HuH-7 (cell line): ENCODE measurements around the gene TBC1D3B.
"Not testable (repeated sequence)": the region's sequence is repeated elsewhere in the genome, so short reads cannot be mapped to it uniquely, and the experiment has no call there.

Experiments
- DNase-seq: peaks from one replicate; pipeline ENCODE4 v3.0.0; 2011; ENCODE audit warnings: low spot score

The TBC1D3B gene

DNA sequence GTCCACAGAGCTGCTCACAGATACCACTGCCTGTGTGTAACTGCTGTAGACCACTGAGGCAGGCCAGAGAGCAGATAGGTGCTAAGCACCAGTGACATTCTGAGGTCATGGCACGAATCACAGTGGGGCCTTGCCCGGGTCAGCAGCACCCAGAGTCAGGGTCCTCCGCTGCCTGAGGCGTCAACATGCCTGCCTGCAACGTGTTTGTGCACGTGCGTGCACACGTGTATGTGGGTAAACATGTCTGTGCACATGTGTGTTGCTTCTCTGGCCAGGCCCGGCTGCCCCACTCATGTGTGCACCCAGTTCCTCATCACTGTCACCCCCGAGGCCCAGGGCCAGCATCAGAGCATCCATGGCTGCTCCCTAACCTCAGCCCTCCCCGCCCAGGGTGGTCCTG is at the start of gene TBC1D3B:
TBC1D3B (minus strand) TSS at position 101 of the 400 bp plus-strand sequence. CDS start 1,586 bp downstream, outside the sequence.
- DNase-seq: not testable (repeated sequence)

DNA sequence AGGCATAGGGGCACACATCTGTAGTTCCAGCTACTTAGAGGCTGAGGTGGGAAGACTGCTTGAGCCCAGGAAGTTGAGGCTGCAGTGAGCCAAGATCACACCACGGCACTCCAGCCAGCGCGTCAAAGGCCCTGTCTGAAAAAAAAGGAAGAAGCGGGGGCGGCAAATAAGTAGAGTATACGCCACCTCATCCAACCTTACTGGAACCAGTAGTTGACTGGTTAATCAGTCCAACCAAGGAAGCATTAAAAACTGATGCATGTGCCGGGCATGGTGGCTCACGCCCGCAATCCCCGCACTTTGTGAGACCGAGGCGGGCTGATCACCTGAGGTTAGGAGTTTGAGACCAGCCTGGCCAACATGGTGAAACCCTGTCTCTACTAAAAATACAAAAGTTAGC is 46.5 kb upstream of the TBC1D3B start:
- DNase-seq: not testable (repeated sequence)

GRCh38 chr17:36221581-36222100 is 45.2 kb upstream of the TBC1D3B start:
- not testable (repeated sequence) for DNase-seq

DNA sequence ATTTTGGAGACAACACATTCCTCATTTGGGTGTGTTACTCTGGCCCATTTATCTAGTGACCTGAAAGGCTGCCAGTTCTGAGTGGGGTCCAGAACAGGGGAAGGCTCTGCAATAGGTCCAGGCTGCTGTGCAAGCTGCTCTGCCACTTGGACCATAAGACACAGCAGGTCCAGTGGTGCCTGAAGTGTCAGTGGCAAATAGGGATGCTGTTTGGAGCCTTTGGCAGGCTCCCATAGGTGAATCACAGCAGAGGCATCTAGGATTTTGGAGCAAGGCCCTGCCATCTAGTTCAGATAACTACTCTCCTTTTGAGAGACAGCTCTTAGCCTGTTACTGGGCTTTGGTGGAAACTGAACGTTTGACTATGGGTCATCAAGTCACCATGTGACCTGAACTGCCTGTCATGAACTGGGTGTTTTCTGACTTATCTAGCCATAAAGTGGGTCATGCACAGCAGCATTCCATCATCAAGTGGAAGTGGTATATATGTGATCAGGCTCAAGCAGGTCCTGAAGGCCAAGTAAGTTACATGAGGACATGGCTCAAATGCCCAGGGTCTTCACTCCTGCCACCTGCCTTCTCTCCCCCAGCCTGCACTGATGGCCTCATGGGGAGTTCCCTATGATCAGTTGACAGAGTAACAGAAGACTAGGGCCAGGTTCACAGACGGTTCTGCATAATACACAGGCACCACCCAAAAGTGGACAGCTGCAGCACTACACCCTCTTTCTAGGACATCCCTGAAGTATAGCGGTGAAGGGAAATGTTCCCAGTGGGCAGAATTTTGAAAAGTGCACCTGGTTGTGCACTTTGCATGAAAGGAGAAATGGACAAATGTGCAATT is 44.5 kb upstream of the TBC1D3B start:
- DNase-seq: not testable (repeated sequence)

- DNase-seq: not testable (repeated sequence)
These were observed 43.1 kb upstream of the TBC1D3B start for GRCh38 chr17:36219556-36219955.

DNA sequence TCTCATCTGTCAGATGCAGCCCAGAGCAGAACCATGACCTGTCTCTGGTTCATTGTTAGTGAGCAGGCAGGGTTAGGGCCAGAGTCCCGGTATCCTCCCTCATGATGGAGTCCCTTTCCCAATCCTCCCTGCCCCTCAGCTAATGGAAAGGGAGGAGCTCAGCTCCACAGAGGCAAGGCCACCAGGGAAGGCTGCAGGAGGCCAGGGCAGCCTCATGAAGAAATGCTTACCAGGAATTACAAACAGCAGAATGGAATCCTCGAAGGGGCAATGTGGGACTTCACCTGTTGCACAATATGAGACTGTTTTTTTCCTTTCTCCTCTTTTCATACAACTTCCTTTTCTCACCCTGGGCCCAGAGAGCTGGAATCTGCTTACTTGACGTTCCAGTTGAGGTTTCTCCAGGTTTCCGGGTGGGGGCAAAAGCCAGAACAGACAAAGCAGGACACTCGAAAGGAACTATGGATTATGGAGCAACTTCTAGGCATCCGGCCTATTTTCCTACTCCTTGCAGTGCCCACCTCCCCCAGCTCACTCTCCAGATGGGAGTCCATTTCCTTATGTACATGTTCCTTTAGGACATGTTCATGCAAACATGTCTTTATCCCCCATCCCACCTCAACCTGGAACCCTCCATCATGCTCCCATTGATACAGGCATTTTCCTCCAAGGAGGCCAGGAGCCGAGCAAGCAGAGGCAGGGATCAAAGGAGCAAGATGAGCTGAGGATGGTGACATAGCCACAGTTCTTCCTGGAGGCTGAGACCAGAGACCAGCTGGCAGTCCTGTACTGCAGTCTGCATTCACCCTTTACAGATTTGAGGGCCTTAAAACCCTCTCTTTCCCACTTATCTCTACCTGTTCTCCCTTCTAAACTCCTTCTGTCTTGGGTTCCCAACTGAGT is 39.2 kb upstream of the TBC1D3B start:
- not testable (repeated sequence) for DNase-seq

- no peak for DNase-seq
These were observed 38.5 kb upstream of the TBC1D3B start for GRCh38 chr17:36214918-36215317.

GRCh38 chr17:36213695-36214094 is 37.3 kb upstream of the TBC1D3B start:
- no peak for DNase-seq

- DNase-seq: no peak
These were observed 36.5 kb upstream of the TBC1D3B start for GRCh38 chr17:36212966-36213365.

DNA sequence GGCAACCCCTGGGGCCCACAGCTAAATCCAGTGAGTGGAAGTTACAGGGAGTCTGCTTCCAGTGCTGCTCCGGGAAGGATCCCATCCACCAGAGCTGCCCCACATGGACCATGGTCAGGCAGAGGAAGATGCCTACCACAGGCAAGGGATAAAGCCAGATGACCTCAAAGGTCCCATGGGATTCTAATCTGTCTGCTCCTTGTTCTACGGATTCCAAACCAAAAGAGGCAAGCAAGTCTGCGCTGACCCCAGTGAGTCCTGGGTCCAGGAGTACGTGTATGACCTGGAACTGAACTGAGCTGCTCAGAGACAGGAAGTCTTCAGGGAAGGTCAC is 35.8 kb upstream of the TBC1D3B start:
- no peak for DNase-seq

DNA sequence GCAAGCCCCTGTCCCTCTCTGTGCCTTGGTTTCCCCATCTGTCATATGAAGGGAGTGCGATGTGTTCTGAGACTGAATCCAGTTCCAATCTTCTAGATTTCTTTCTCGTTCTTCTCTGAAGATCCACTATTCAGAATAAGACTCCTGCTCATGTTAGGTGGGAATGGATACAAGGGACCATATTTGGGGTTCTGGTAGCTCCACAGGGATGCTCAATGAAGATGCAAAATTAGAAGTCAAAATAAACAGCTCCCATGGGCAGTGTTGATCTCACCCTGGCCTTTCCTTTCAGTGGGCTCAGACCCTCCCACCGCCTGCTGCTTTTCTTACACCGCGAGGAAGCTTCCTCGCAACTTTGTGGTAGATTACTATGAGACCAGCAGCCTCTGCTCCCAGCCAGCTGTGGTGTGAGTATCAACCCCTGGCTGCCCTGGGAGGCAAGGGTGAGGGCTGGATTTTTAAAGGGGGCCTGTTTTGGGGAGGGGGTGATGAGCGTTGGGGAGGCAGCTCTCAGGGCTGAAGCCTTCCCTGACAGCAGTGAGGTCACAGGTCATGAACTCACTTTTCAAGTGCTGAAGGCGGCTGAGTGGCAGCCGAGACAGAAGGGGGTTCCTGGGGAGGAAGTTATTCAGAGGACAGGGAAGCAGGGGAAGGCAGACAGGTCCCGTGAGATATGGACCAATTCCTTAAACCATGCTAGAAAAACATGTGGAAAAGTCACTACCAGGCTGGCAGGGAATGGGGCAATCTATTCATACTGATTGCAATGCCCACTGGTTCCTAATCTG is 35.2 kb upstream of the TBC1D3B start:
- not testable (repeated sequence) for DNase-seq

DNA sequence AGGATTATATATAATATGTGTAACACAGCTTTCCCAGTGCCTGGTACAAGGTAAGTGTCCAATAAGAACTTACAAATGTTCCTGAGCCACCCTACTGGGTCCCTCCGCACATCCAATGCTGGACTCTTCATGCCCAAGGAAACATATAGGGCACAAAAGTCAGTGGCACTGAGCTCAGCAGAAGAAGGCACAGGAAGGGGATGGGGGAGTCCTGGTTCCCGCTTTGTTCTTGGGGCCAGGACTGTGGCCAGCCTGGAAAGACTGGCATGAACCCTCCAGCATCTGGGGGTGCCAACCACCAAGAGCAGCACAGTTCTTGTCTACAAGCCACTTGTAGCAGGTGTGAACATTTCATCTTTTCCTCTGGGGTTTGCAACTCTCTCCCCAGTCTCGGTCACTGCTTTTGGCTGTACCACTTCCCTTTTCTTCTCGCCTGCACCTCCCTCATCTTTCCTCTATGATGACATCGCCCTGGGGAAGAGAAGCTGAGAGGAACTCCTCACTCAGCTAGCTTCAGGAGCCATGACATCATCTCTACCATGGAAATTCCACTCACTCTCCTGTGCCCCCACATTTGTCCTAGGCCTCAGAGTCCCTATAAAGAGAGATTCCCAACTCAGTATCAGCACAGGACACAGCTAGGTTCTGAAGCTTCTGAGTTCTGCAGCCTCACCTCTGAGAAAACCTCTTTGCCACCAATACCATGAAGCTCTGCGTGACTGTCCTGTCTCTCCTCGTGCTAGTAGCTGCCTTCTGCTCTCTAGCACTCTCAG is 34.2 kb upstream of the TBC1D3B start, which contains the start of gene CCL4L2:
CCL4L2 (plus strand) TSS at position 625 of the 773 bp plus-strand sequence.
- not testable (repeated sequence) for DNase-seq

DNA sequence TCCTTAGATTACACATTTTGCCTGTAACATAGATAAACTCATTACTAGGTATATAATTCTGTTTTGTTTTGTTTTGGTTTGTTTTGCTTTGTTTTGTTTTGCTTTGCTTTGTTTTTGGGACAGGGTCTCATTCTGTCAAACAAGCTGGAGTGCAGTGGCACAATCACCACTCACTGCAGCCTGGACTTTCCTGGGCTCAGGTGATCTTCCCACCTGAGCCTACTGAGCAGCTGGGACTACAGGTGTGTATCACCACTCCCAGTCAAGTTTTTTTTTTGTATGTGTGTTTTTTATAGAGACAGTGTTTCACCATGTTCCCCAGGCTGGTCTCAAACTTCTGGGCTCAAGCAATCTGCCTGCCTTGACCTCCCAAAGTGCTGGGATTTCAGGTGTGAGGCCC is 33.1 kb upstream of the TBC1D3B start:
- DNase-seq: no peak

DNA sequence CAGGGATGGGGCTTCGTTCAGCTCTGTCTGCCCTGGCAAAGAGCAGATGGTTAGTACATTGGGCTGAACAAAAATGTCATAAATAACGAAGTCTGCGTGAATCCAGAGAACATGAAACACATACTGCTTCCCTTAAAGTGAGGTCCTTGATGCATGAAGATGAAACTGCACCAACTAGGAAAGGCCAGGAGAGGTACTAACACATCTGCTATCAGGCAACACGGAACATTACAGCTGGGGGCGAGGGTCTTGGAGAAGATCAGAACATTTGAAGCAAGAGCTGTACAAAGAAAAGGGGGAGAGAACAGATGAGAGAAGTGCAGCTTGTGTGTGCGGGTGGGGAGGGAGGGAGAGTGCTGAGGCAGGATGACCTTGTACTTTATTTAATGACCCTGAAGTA is 30.9 kb upstream of the TBC1D3B start:
- not testable (repeated sequence) for DNase-seq

- DNase-seq: not testable (repeated sequence)
These were observed 30.0 kb upstream of the TBC1D3B start for GRCh38 chr17:36206486-36206821.

DNA sequence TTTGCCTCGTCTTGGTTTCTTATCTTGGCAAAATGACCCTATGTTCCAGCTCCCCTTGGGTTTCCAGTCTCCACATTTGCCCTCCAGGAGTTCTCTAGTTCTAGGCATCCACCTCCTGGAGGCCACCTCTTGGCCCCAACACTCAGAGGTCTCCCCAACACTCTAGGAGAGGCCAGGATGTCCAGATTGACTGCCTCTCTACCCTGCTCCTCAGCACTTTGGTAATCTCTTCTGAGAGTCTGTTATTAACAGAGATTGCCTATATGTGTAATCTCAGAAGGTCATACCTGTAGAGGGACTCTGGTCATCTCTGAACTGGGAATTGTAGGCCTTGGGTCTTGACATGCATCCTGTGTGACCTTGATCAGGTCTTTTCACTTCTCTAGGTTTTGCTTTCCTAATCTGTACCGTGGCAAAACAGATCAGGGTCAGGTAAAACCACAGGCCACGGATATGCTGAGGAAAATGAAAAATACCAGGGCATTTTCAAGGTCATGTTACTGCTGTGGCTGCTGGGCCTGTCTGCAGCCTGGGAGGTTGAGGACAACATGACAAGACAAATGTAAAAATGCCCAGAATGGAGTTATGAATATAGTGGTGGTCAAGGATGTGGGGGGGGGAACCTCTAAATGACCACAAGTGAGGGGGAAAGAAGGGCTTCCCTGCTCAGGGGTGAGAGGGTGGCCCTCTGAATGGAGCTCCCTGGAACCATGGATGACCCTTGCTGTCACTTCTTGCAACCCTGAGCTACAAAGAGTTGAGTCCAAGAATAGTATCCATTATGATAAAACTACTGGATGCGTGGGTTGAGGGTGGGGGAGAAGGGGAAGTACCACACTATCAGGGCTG is 29.4 kb upstream of the TBC1D3B start:
- no peak for DNase-seq

DNA sequence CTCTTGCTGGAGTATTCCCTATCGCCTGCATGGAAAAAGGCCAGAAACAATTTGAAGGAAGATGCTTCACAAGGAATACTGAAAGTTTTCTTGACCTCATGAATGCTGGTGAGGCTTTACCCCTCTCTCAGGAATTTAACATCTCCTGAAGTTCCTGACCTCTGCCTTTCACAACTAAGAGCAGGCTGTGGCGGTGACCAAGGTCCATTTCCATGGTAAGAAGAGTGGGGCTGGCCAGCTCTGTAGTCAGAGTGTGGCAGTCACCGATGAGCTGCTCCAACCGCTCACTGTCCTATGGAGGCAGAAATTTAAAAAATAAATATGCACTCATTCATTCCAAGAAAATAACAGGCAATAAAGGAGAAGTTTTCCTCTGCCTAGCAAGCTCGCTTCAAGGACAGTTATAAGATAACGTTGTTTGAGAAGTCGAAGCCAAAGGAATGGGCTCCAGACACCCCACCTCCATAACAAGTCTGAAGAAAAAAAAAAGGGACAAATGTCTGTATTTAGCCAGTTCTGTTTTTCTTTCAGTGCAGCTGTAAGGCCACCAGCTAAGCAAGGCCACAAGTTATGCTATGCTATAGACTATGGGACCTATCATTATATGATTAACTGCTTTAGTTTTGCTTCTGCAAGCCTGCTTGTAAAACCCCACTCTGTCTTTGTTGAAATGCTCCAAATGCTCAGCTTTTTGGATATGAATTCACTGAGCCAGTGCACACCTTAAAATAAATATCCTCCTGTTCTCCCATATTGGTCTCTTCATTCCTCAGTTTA is 28.5 kb upstream of the TBC1D3B start:
- no peak for DNase-seq

DNA sequence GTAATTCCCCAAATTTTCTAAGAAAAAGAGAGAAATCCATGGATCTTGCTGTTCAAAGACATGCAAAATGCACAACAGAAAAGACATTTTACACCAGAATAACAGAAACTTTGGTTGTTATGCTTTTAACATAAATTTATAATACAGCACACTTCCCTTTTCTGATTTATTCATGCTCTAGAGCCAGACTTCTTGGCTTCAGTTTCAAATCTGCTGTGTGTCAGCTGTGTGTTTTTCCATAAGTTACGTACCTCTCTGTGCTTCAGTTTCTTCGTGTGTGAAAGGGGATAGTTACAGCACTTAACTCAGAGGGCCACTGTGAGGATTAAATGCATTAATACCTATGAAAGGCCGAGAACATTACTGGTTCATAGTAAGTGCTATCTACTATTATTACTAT is 26.9 kb upstream of the TBC1D3B start:
- DNase-seq: no peak

GRCh38 chr17:36201506-36201905 is 25.1 kb upstream of the TBC1D3B start:
- not testable (repeated sequence) for DNase-seq
